ENCODE measurements around the gene SHLD2.
"Not testable (repeated sequence)": the region's sequence is repeated elsewhere in the genome, so short reads cannot be mapped to it uniquely, and the experiment has no call there.

SHLD2 gene

DNA sequence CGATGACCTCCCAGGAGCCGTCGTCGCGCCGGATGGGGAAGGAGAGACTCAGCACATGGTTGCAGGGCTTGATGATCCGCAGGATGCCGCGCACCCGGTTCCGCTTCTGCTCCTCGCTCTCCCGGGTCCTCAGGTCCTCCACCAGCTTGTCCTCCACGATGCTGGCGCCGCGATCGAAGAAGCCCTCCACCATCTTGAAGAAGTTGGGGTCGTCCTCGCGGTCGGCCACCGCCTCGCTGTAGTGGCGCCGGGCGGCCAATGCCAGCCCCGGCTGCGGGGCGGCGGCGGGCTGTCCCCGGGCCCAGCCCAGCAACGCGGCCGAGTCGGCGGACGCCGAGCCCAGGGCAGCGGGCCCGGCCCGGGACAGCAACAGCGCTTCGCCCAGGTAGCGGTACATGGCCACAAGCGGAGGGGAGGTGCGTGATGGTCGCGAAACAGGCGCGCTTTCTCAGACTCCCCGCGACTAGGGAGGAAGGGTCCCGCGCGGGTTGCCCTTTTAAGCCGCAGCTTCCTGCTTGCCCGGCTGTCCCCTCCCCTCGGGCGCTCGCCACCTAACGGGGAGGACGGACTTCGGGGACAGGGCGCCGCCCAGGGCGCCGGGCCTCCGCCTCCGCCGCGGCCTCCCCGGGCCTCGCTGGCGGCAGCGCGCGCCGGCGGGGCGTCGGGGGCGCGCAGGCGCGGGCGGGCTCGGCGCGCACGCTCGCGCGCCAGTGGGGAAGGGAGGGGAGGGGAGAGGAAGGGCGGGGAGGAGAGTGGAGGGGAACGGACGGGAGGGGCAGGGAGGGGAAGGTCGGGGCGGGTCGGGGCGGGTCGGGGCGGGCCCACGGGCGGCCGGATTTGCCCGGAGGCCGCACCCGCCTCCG is at the start of gene SHLD2, which contains the start of gene GLUD1:
Gene SHLD2, plus strand, starts transcription at position 834 of the 863 bp plus-strand sequence. CDS start 56,149 bp downstream, outside the sequence.
Gene GLUD1, minus strand, starts transcription at position 471 of the 863 bp plus-strand sequence. Its CDS starts 74 bp downstream, at position 397.
- DNase-seq, result peak; percentile 71 to 82 (median 78)

DNA sequence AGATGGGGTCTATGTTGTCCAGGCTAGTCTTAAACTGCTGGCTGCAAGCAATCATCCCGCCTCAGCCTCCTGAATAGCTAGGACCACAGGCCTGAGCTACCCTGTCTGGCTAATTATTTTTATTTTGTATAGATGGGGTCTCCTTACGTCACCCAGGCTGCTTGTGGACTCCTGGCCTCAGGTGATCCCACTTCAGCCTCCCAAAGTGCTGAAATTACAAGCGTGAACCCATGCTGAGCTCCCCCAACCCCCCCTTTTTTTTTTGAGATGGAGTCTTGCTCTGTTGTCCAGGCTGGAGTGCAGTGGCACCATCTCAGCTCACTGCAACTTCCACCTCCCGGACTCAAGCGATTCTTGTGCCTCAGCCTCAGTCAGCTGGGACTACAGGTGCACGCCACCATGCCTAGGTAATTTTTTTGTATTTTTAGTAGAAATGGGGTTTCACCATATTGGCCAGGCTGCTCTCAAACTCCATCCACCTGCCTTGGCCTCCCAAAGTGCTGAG is 49.5 kb upstream of the SHLD2 start:
- DNase-seq, result no peak

DNA sequence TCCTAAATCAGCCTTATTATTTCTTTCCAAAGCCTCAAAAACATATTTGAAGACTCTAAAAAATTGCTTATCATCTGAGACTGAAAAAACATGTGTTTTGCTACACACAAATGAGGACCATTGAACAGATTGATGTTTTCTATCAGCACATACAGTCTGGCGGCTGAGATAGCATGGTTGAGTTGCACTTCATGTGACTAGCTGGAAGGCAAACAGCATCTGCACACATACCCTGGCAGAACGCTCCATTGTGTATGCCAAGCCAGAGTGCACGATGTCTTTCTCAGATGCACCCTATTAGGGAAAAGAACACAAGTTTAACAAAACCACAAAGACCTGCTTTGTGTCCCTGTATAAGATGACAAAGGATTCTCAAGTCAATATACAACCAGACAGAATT is 41.9 kb upstream of the SHLD2 start:
- no peak for DNase-seq

GRCh38 chr10:87053577-87054181 is 41.3 kb upstream of the SHLD2 start:
- DNase-seq, result no peak

GRCh38 chr10:87054373-87055295 is 40.4 kb upstream of the SHLD2 start:
- no peak for DNase-seq

DNA sequence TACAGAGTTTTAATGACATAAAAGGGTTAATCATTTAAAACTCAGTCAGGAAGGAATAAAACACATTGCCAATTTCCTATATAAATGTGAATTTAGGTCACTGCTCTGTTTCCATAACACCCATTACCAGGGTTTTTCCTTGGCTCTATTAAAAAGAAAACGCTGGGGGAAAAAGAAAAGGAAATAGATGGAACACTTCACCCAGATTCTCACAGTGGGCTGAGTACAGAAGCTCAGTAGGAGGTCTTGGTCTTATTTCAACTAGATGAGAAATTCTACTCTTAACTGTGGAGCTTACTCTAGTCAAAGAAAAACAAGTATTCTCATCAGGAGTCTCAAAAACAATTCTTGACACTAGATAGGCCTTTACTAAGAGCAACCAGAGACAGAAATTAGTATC is 36.8 kb upstream of the SHLD2 start:
- no peak for DNase-seq

- DNase-seq, result no peak
Observed at GRCh38 chr10:87059401-87059800, 35.6 kb upstream of the SHLD2 start.

GRCh38 chr10:87060280-87060928 is 34.6 kb upstream of the SHLD2 start:
- no peak for DNase-seq

- DNase-seq, result no peak
Observed at GRCh38 chr10:87064651-87065050, 30.4 kb upstream of the SHLD2 start.

- no peak for DNase-seq
Observed at GRCh38 chr10:87066178-87066577, 28.8 kb upstream of the SHLD2 start.

GRCh38 chr10:87066865-87067264 is 28.1 kb upstream of the SHLD2 start:
- no peak for DNase-seq

GRCh38 chr10:87068281-87068680 is 26.7 kb upstream of the SHLD2 start:
- DNase-seq, result no peak

DNA sequence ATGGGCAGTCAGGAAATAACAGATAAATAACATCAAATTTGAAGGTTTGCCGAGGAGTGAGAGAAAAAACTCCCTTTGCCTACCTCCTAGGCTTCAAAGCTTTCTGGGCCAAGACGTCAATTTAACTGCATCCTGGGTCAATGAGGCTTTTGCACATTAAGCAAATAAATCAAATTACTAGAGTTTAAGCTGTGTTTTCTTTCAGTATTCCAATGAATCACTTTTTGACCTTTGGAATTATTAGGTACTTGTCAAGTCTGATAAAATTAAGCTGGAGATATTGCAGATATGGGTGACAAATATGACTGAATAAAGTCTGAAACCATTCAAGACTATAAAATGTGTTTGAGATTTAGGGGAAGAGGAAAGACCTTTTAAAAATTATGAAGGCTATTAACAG is 22.6 kb upstream of the SHLD2 start:
- no peak for DNase-seq

DNA sequence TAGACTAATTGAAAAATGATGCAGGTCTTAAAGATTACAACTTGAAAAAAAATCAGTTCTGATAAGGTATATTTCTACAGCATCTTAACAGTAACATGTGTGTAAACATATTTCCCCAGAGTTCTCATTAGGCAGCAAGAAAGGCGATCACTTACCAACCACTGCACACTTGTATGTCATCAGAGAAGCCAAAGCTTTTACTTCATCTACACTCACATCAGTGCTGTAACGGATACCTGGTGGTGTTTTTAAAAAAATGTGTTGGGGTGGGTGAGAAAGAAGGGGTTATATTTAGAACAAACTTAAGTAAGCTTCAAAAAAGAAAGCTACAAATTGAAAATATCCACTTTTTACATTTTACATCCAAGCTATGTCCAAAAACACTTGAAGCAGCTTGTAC is 18.6 kb upstream of the SHLD2 start:
- not testable (repeated sequence) for DNase-seq

DNA sequence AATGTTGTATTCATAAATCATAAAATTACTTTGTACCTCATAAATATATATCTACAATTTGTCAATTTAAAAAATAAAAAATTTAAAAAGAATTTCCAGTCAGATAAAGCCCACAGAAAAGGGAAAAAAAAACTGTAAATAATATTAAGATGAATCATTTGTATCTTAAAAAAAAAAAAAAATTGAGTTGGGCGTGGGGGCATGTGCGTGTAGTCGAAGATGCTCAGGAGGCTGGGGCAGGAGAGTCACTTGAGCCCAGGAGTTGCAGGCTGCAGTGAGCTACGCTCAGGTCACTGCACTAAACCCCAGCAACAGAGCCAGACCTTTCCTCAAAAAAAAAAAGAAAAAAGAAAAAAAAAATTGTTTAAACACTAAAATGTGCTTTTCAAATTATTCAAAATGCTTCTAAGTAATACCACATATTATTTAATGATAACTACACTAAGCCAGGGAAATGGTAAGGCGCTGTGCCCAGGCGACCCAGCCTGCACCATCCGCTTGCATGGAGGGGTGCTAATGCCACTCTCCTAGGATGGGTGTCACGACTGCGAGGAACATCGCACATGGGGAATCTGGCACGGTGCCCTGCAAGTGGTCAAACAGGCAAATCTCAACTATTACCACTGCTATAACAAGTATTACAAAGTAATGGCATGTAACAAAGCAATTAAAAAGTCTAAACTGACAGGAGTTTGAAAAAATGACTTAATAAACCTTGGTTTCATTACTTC is 15.7 kb upstream of the SHLD2 start:
- DNase-seq, result no peak

DNA sequence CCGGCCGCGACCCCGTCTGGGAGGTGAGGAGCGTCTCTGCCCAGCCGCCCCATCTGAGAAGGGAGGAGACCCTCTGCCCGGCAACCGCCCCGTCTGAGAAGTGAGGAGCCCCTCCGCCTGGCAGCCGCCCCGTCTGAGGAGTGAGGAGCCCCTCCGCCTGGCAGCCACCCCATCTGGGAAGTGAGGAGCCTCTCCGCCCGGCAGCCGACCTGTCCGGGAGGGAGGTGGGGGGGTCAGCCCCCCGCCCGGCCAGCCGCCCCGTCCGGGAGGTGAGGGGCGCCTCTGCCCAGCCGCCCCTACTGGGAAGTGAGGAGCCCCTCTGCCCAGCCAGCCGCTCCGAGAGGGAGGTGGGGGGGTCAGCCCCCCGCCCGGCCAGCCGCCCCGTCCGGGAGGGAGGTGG is 14.4 kb upstream of the SHLD2 start:
- DNase-seq, result not testable (repeated sequence)

DNA sequence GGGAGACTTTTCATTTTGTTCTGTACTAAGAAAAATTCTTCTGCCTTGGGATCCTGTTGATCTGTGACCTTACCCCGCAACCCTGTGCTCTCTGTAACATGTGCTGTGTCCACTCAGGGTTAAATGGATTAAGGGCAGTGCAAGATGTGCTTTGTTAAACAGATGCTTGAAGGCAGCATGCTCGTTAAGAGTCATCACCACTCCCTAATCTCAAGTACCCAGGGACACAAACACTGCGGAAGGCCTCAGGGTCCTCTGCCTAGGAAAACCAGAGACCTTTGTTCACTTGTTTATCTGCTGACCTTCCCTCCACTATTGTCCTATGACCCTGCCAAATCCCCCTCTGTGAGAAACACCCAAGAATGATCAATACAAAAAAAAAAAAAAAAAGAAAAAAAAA is 13.4 kb upstream of the SHLD2 start:
- DNase-seq, result not testable (repeated sequence)

- peak in 1 of 3 experiments; percentile 0 for DNase-seq
Observed at GRCh38 chr10:87082219-87082618, 12.8 kb upstream of the SHLD2 start.

GRCh38 chr10:87083576-87084290 is 11.3 kb upstream of the SHLD2 start:
- peak in 2 of 3 experiments; percentile 4 to 55 for DNase-seq

- DNase-seq, result not testable (repeated sequence)
Observed at GRCh38 chr10:87084291-87084782, 10.7 kb upstream of the SHLD2 start.

DNA sequence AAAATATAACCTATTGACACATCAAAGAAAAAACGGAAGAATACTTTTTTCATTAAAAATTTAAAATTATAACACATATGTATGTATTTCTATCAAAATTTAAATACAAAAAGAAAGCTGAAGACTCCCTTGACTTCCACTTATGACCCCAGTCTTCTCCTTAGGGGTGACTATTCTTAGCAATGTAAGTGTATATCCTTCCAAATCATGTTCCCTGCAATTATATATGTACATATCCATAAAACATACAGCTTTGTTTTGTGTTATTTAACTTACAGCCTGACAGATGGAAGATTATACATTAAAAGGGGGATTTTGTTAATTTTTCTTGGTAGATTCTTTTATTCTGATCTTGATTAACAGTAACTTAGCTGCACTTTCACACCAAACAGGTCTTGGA is 9.5 kb upstream of the SHLD2 start:
- no peak for DNase-seq
